Measurements from ENCODE around the gene SKI.

The SKI gene

GRCh38 chr1:2272686-2273400, 44.7 kb downstream of the SKI start:
- DNase-seq = no peak

GRCh38 chr1:2273401-2274090, 45.4 kb downstream of the SKI start:
- no peak for DNase-seq

- no peak for DNase-seq
Measured at GRCh38 chr1:2274231-2274928, 46.3 kb downstream of the SKI start.

- DNase-seq = no peak
Measured at GRCh38 chr1:2274929-2275475, 46.9 kb downstream of the SKI start.

GRCh38 chr1:2275796-2276536, 47.8 kb downstream of the SKI start:
- DNase-seq = no peak

- no peak for DNase-seq
Measured at GRCh38 chr1:2276803-2277580, 48.9 kb downstream of the SKI start.

- no peak for DNase-seq
Measured at GRCh38 chr1:2277741-2278488, 49.8 kb downstream of the SKI start.

- DNase-seq = no peak
Measured at GRCh38 chr1:2278591-2279209, 50.6 kb downstream of the SKI start.

- peak in 19 of 58 donors; percentile 11 to 58 (median 37) for DNase-seq
Measured at GRCh38 chr1:2279210-2279639, 51.1 kb downstream of the SKI start.

- DNase-seq = no peak
Measured at GRCh38 chr1:2279817-2280216, 51.7 kb downstream of the SKI start.

GRCh38 chr1:2282556-2283270, 54.6 kb downstream of the SKI start:
- no peak for DNase-seq

- DNase-seq = no peak
Measured at GRCh38 chr1:2283371-2283990, 55.4 kb downstream of the SKI start.

- DNase-seq = no peak
Measured at GRCh38 chr1:2283991-2284895, 56.1 kb downstream of the SKI start.

GRCh38 chr1:2284932-2285331, 56.8 kb downstream of the SKI start:
- no peak for DNase-seq

GRCh38 chr1:2286923-2287322, 58.8 kb downstream of the SKI start:
- no peak for DNase-seq

- no peak for DNase-seq
Measured at GRCh38 chr1:2287649-2288048, 59.5 kb downstream of the SKI start.

GRCh38 chr1:2288311-2288710, 60.2 kb downstream of the SKI start:
- no peak for DNase-seq

Data from anterior cingulate cortex (tissue), 58 donors.